Hepatocyte (in vitro differentiated cells): ENCODE data around the gene PCBD2.

Source experiments
- CTCF ChIP-seq: fragments of 200-600 bp; sonication (generic); IDR thresholded peaks from 2 replicates; pipeline ENCODE4 v1.5.1; 2016; ENCODE audit warnings: antibody characterized with exemption, mild to moderate bottlenecking; ENCODE audit not compliant: poor library complexity
- EZH2 ChIP-seq: fragments of 200-600 bp; sonication (generic); IDR thresholded peaks from 2 replicates; pipeline ENCODE4 v1.6.1; 2016; ENCODE audit warnings: antibody characterized with exemption, mild to moderate bottlenecking, borderline replicate concordance

GRCh38 chr5:134935711-134936602, 31.0 kb downstream of the PCBD2 start:
- TF ChIP-seq CTCF (no peak), EZH2 (no peak)
